HG02678 (cell line): ENCODE data around the gene TTLL9.

Source experiments
- ATAC-seq: cut with Tn5 transposase; IDR thresholded peaks from one replicate; pipeline ENCODE4 v1.9.1; 2021; ENCODE audit warnings: mild to moderate bottlenecking, moderate library complexity; ENCODE audit not compliant: unreplicated experiment

TTLL9 gene

GRCh38 chr20:31877684-31878083 is 7.2 kb downstream of the TTLL9 start:
- ATAC-seq: no peak

- peak; percentile 81 for ATAC-seq
Measured at GRCh38 chr20:31879143-31879987, 8.9 kb downstream of the TTLL9 start.

GRCh38 chr20:31881945-31882344 is 11.5 kb downstream of the TTLL9 start:
- ATAC-seq: no peak

- ATAC-seq: no peak
Measured at GRCh38 chr20:31883829-31884228, 13.4 kb downstream of the TTLL9 start.

- ATAC-seq: no peak
Measured at GRCh38 chr20:31890646-31891045, 20.2 kb downstream of the TTLL9 start.

- peak; percentile 97 for ATAC-seq
Measured at GRCh38 chr20:31894980-31895675, 24.7 kb downstream of the TTLL9 start.

- ATAC-seq: no peak
Measured at GRCh38 chr20:31896049-31896448, 25.6 kb downstream of the TTLL9 start.

- no peak for ATAC-seq
Measured at GRCh38 chr20:31897541-31897940, 27.1 kb downstream of the TTLL9 start.

GRCh38 chr20:31901615-31902014 is 31.2 kb downstream of the TTLL9 start:
- ATAC-seq: no peak

- ATAC-seq: no peak
Measured at GRCh38 chr20:31903627-31904386, 33.4 kb downstream of the TTLL9 start.

- ATAC-seq: no peak
Measured at GRCh38 chr20:31906001-31906400, 35.6 kb downstream of the TTLL9 start.

- ATAC-seq: no peak
Measured at GRCh38 chr20:31907046-31907445, 36.6 kb downstream of the TTLL9 start.

- no peak for ATAC-seq
Measured at GRCh38 chr20:31908016-31908415, 37.6 kb downstream of the TTLL9 start.

- ATAC-seq: no peak
Measured at GRCh38 chr20:31908424-31908823, 38.0 kb downstream of the TTLL9 start.

GRCh38 chr20:31909253-31910070 is 39.0 kb downstream of the TTLL9 start:
- no peak for ATAC-seq

- no peak for ATAC-seq
Measured at GRCh38 chr20:31910071-31910803, 39.8 kb downstream of the TTLL9 start.

GRCh38 chr20:31913431-31914157 is 43.2 kb downstream of the TTLL9 start:
- no peak for ATAC-seq

- ATAC-seq: no peak
Measured at GRCh38 chr20:31914170-31914569, 43.7 kb downstream of the TTLL9 start.
